ENCODE data around the gene CSTF2. TPM values are rescaled to one million over a fixed set of nuclear protein-coding genes. Genes with fewer than 3 reads are reported as not detected.
"Not testable (repeated sequence)": the region's sequence is repeated elsewhere in the genome, so short reads cannot be mapped to it uniquely, and the experiment has no call there.

CSTF2 gene
- total and polyA plus RNA-seq, 7 donors, result 3.3 to 14.0 (median 4.9) TPM

DNA sequence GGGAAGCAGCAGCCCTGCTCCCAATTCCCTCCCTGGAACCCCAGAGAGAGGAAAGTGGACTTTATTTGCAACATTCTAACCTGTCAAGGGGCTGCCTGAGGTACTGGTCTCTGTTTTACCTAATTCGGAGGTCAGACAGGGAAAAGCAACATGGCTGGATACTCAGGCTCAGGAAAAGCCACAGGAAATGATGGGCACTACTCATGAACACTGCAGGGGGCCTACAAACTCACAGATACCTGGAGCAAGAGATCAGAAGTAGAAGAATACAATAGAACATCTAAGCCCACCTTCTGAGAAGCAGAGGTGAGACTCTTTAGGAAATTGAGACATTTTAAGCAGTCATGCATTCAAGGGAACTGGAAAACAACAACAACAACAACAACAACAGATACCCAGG is 15.4 kb upstream of the CSTF2 start:
- Histone ChIP-seq H3K27ac (no peak overlapping the region), H3K4me3 (no peak overlapping the region), H3K27me3 (ENCODE audit: insufficient read depth in 3 of 3, low read length in 2 of 3) (no peaks in the 10 kb centered on the region), H3K4me1 (no peaks in the 10 kb centered on the region), H3K36me3 (ENCODE audit: insufficient read depth in 1 of 2, low read depth in 1 of 2) (no peaks in the 10 kb centered on the region), H3K9me3 (peaks cover 10% of the 10 kb centered on the region)
- intact Hi-C loops (cut with DNase I), result no loop called here
- TF ChIP-seq, protein P1, sequence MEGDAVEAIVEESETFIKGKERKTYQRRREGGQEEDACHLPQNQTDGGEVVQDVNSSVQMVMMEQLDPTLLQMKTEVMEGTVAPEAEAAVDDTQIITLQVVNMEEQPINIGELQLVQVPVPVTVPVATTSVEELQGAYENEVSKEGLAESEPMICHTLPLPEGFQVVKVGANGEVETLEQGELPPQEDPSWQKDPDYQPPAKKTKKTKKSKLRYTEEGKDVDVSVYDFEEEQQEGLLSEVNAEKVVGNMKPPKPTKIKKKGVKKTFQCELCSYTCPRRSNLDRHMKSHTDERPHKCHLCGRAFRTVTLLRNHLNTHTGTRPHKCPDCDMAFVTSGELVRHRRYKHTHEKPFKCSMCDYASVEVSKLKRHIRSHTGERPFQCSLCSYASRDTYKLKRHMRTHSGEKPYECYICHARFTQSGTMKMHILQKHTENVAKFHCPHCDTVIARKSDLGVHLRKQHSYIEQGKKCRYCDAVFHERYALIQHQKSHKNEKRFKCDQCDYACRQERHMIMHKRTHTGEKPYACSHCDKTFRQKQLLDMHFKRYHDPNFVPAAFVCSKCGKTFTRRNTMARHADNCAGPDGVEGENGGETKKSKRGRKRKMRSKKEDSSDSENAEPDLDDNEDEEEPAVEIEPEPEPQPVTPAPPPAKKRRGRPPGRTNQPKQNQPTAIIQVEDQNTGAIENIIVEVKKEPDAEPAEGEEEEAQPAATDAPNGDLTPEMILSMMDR (IDR thresholded peaks at IDR 0.05), result no peak
- no peak for DNase-seq
- ATAC-seq, result no peak
- WGBS, 3 donors, result 53 to 67% (median 54%) methylated on average over 1 of the region's 1 CpG

DNA sequence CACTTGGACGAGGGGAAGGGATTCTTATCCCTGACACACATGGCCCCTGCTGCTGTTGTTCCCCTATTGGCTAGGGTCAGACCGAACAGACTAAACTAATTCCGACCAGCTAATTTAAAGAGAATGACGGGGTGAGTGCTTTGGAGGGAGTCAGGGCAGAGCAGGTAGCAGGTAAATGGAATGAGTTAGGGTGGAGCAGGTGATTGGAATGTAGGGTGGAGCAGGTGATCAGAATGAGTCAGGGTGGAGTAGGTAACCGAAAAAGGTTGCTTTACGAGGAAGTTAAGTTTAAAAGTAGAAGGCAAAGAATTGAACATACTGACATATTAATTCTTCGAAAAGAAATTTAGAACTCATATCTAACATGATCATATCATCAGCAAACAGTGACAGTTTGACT is 11.9 kb upstream of the CSTF2 start:
- WGBS, 3 donors, result 84 to 98% (median 92%) methylated on average over 7 of the region's 7 CpGs
- ATAC-seq; H3K27me3 ChIP-seq (ENCODE audit: insufficient read depth in 3 of 3, low read length in 2 of 3); H3K4me1 ChIP-seq; intact Hi-C loops (cut with DNase I); DNase-seq; H3K4me3 ChIP-seq; H3K27ac ChIP-seq; H3K36me3 ChIP-seq (ENCODE audit: insufficient read depth in 1 of 2, low read depth in 1 of 2): not testable (repeated sequence)
- H3K9me3 ChIP-seq, result peaks cover 15% of the 10 kb centered on the region

- TF ChIP-seq, protein P1 (IDR thresholded peaks at IDR 0.05), result no peak
- H3K27me3 ChIP-seq (ENCODE audit: insufficient read depth in 3 of 3, low read length in 2 of 3), result peaks cover 0 to 31% (median 0%) of the 10 kb centered on the region in 3 donors
- H3K36me3 ChIP-seq (ENCODE audit: insufficient read depth in 1 of 2, low read depth in 1 of 2), result no peaks in the 10 kb centered on the region
- DNase-seq, result no peak
- no peak overlapping the region for H3K27ac ChIP-seq
- H3K4me1 ChIP-seq, result no peaks in the 10 kb centered on the region
- no peak overlapping the region for H3K4me3 ChIP-seq
- intact Hi-C loops (cut with DNase I), result no loop called here
- ATAC-seq, result no peak
- H3K9me3 ChIP-seq, result peaks cover 7% of the 10 kb centered on the region
- 24 to 37% (median 27%) methylated on average over 11 to 12 of the region's 12 CpGs for WGBS, 3 donors
Measured at GRCh38 chrX:100812216-100813158, 7.7 kb upstream of the CSTF2 start.

DNA sequence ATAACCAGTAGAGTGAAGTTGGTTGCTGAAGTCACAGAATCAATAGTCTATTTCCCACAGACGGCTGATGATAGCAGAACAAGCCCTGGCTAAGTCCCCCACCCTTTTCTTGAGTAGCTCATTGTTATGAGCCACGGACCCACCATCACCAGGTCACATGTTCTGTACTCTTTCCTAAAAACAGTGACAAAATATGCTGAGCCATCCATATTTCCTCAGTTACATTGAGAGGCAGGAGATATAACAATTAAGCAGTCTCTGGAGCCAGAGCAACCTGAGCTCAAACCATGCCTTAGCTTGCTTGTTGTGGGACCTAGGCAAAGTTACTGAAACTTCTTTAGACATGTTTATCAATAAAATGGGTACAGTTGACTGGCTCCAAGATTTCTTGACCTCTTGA is 2.9 kb upstream of the CSTF2 start:
- intact Hi-C loops (cut with DNase I), result no loop called here
- Histone ChIP-seq H3K4me1 (no peaks in the 10 kb centered on the region), H3K27me3 (ENCODE audit: insufficient read depth in 3 of 3, low read length in 2 of 3) (peaks cover 0 to 31% (median 0%) of the 10 kb centered on the region in 3 donors), H3K36me3 (ENCODE audit: insufficient read depth in 1 of 2, low read depth in 1 of 2) (peaks cover 0 to 9% of the 10 kb centered on the region in 2 donors), H3K4me3 (no peak overlapping the region), H3K9me3 (no peaks in the 10 kb centered on the region), H3K27ac (no peak overlapping the region)
- TF ChIP-seq, protein P1 (IDR thresholded peaks at IDR 0.05), result no peak
- DNase-seq, result no peak
- no peak for ATAC-seq
- 50 to 70% (median 57%) methylated on average over 2 of the region's 2 CpGs for WGBS, 3 donors

DNA sequence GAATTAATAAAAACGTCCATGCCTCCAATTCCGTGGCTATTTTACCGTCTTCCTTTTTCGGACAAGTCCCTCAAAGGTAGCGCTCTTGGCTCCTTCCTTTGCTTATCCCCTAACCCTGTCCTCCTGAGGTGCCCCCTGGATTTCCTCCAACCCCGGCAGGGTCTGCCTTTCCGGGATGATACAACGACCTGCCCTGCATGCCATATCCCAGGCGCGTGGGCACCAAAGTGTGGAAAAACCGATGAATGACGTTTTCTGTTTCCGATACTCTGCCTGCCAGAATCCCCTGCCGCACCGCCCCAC is 706 bp upstream of the CSTF2 start:
- Histone ChIP-seq H3K4me1 (no peaks in the 10 kb centered on the region), H3K9me3 (no peaks in the 10 kb centered on the region), H3K36me3 (ENCODE audit: insufficient read depth in 1 of 2, low read depth in 1 of 2) (peaks cover 0 to 27% of the 10 kb centered on the region in 2 donors), H3K4me3 (peak overlapping the region; percentile 77), H3K27me3 (ENCODE audit: insufficient read depth in 3 of 3, low read length in 2 of 3) (peaks cover 0 to 15% (median 0%) of the 10 kb centered on the region in 3 donors), H3K27ac (no peak overlapping the region)
- TF ChIP-seq, protein P1 (IDR thresholded peaks at IDR 0.05), result no peak
- intact Hi-C loops (cut with DNase I), result no loop called here
- WGBS, 3 donors, result 7 to 33% (median 11%) methylated on average over 15 of the region's 15 CpGs
- peak in 1 of 4 donors; percentile 4 for ATAC-seq
- no peak for DNase-seq
